ENCODE data around the gene FAM193B.
A peak's percentile ranks its signal among the peaks of the same experiment; 100 is the strongest.
"Not testable (repeated sequence)": the region's sequence is repeated elsewhere in the genome, so short reads cannot be mapped to it uniquely, and the experiment has no call there.

The FAM193B gene

DNA sequence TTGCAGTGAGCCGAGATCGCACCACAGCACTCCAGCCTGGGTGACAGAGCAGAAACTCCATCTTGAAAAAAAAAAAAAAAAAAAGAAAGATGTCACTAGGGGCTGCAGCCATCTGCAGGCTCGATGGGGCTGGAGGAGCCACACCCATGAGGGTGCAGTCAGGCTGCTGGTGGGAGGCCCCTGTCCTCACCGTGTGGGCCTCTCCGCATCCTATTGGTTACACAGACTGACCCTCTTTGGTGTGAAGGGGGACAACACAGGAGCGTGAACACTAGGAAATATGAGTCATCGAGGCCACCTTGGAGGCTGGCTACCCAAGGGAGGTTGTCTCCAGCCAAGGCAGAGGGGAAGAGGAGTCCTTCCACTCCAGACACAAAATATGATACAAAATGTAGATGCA lies 14.0 kb upstream of the FAM193B start:
- H3K36me3 ChIP-seq (ENCODE audit: control insufficient read depth, insufficient read depth, low read length), result no peaks in the 10 kb centered on the region
- H3K9me3 ChIP-seq (ENCODE audit: control insufficient read depth, low read length), result no peaks in the 10 kb centered on the region
- H3K4me3 ChIP-seq (ENCODE audit: low read length), result no peak overlapping the region
- no peak overlapping the region for H3K9ac ChIP-seq (ENCODE audit: low read length)
- H3K27me3 ChIP-seq (ENCODE audit: control insufficient read depth, insufficient read depth, low read length), result no peaks in the 10 kb centered on the region
- H3K4me1 ChIP-seq (ENCODE audit: control insufficient read depth, insufficient read depth, low read length), result no peaks in the 10 kb centered on the region

DNA sequence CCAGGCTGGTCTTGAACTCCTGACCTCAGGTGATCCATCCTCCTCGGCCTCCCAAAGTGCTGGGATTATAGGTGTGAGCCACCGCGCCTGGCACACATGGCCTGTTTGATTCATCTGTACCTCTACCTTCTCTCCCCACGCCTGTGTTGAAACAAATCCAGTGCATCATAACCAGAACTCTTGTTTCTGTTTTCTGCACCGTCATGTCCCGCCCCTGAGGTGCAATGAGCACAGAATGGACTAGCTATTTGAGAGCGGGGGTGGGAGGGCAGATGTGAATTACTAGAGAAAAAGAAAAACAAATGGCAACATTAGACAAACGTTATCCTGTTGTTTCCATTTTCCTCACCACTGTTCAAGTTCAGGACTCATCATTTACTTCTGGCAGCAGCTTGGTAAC lies 10.7 kb upstream of the FAM193B start:
- Histone ChIP-seq H3K9ac (ENCODE audit: low read length) (no peak overlapping the region), H3K27me3 (ENCODE audit: control insufficient read depth, insufficient read depth, low read length) (no peaks in the 10 kb centered on the region), H3K4me3 (ENCODE audit: low read length) (no peak overlapping the region), H3K9me3 (ENCODE audit: control insufficient read depth, low read length) (no peaks in the 10 kb centered on the region), H3K36me3 (ENCODE audit: control insufficient read depth, insufficient read depth, low read length) (no peaks in the 10 kb centered on the region), H3K4me1 (ENCODE audit: control insufficient read depth, insufficient read depth, low read length) (no peaks in the 10 kb centered on the region)

DNA sequence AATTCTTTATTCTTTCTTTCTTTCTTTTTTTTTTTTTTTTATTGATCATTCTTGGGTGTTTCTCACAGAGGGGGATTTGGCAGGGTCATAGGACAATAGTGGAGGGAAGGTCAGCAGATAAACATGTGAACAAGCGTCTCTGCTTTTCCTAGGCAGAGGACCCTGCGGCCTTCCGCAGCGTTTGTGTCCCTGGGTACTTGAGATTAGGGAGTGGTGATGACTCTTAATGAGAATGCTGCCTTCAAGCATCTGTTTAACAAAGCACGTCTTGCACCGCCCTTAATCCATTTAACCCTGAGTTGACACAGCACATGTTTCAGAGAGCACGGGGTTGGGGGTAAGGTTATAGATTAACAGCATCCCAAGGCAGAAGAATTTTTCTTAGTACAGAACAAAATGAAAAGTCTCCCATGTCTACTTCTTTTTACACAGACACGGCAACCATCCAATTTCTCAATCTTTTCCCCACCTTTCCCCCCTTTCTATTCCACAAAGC lies 5.1 kb upstream of the FAM193B start:
- H3K9me3 ChIP-seq (ENCODE audit: control insufficient read depth, low read length); H3K4me1 ChIP-seq (ENCODE audit: control insufficient read depth, insufficient read depth, low read length); H3K27me3 ChIP-seq (ENCODE audit: control insufficient read depth, insufficient read depth, low read length); H3K36me3 ChIP-seq (ENCODE audit: control insufficient read depth, insufficient read depth, low read length); H3K9ac ChIP-seq (ENCODE audit: low read length); H3K4me3 ChIP-seq (ENCODE audit: low read length): not testable (repeated sequence)

DNA sequence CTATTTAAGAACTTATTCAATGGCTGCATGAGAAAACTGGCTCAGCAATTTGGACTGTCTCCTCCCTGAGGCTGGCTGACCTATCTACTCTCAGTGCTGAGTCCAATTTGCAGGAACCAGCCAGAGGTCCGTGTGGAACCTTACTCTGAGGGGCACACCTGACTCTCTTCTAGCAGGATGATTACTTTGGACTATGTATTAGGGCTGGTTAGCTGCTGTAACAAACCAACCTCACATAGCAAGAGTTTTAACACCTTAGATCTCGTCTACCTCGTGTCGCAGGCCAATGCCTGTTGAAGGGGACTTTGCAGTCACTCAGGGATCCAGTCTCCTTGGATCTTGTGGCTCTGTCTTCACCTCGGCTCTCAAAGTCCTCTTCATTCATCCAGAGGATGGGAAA lies 3.4 kb upstream of the FAM193B start:
- Histone ChIP-seq H3K36me3 (ENCODE audit: control insufficient read depth, insufficient read depth, low read length) (no peaks in the 10 kb centered on the region), H3K27me3 (ENCODE audit: control insufficient read depth, insufficient read depth, low read length) (no peaks in the 10 kb centered on the region), H3K4me1 (ENCODE audit: control insufficient read depth, insufficient read depth, low read length) (peaks cover 13% of the 10 kb centered on the region), H3K9ac (ENCODE audit: low read length) (no peak overlapping the region), H3K9me3 (ENCODE audit: control insufficient read depth, low read length) (no peaks in the 10 kb centered on the region), H3K4me3 (ENCODE audit: low read length) (no peak overlapping the region)

DNA sequence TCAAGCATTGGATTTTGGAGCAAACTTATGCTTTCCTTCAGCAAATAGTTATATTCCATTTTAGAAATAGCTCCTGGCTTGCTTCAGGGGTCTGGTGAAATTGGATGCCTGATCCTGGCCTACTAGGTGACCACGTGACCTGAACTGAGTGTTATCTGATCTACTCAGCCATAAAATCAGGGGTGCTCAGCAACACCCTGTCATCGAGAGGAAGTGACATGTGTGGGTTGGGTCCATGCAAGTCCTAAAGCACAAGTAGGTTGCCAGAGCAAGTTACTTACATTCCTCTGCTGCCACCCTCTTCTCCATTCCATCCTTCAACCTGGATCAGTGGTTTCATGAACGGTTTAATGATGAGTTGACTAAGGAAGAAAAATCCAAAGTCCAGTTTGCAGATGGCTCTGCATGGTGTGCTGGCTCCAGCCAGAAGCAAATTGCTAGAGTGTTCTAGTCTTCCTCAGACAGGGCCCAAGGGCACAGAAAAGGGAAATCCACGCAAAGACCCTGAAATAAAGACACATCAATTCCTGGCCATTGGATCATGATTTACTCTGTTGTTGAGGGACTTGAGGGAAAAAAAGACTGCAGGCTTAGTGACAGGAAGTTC lies 2.8 kb upstream of the FAM193B start:
- H3K4me1 ChIP-seq (ENCODE audit: control insufficient read depth, insufficient read depth, low read length), result peaks cover 18% of the 10 kb centered on the region
- no peaks in the 10 kb centered on the region for H3K9me3 ChIP-seq (ENCODE audit: control insufficient read depth, low read length)
- H3K36me3 ChIP-seq (ENCODE audit: control insufficient read depth, insufficient read depth, low read length), result no peaks in the 10 kb centered on the region
- no peak overlapping the region for H3K9ac ChIP-seq (ENCODE audit: low read length)
- no peaks in the 10 kb centered on the region for H3K27me3 ChIP-seq (ENCODE audit: control insufficient read depth, insufficient read depth, low read length)
- H3K4me3 ChIP-seq (ENCODE audit: low read length), result no peak overlapping the region

DNA sequence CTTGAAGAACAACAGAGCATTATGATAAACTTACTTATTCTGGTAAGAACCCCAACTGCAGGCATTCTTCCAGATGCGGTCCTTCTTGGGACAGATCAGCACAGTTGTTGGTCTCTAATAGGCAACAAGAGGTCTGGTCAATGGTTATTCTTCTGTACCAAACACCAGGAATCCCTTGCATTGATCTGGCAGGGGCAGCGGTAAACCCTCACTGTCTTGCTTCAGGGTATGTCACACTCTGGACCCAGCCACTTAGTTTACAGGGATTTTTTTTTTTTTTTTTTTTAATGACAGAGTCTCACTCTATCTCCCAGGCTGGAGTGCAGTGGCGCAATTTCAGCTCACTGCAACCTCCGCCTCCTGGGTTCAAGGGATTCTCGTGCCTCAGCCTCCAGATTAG lies 1.3 kb upstream of the FAM193B start:
- Histone ChIP-seq H3K4me3 (ENCODE audit: low read length) (no peak overlapping the region), H3K36me3 (ENCODE audit: control insufficient read depth, insufficient read depth, low read length) (no peaks in the 10 kb centered on the region), H3K9ac (ENCODE audit: low read length) (no peak overlapping the region), H3K9me3 (ENCODE audit: control insufficient read depth, low read length) (no peaks in the 10 kb centered on the region), H3K27me3 (ENCODE audit: control insufficient read depth, insufficient read depth, low read length) (no peaks in the 10 kb centered on the region), H3K4me1 (ENCODE audit: control insufficient read depth, insufficient read depth, low read length) (peaks cover 18% of the 10 kb centered on the region)

DNA sequence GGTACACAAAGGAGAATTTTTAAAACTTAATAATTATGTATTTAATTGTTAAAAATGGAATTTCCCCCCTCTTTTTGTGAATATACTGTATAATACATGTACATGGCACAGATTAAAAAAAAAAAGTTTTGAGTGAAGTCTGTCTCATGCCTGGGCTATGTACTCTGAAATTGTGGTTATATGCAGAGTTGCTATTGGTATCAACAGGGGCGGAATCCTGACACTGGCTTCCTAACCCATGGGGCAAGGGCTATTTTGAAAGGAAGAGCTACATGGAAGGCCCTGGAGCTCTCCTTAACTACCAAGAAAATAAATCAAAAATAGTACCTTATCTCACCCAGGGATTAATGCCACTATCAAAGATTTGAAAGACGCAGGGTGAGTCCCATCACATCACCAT lies 865 bp upstream of the FAM193B start:
- no peak overlapping the region for H3K4me3 ChIP-seq (ENCODE audit: low read length)
- H3K9me3 ChIP-seq (ENCODE audit: control insufficient read depth, low read length), result no peaks in the 10 kb centered on the region
- no peaks in the 10 kb centered on the region for H3K27me3 ChIP-seq (ENCODE audit: control insufficient read depth, insufficient read depth, low read length)
- peaks cover 18% of the 10 kb centered on the region for H3K4me1 ChIP-seq (ENCODE audit: control insufficient read depth, insufficient read depth, low read length)
- no peak overlapping the region for H3K9ac ChIP-seq (ENCODE audit: low read length)
- no peaks in the 10 kb centered on the region for H3K36me3 ChIP-seq (ENCODE audit: control insufficient read depth, insufficient read depth, low read length)

DNA sequence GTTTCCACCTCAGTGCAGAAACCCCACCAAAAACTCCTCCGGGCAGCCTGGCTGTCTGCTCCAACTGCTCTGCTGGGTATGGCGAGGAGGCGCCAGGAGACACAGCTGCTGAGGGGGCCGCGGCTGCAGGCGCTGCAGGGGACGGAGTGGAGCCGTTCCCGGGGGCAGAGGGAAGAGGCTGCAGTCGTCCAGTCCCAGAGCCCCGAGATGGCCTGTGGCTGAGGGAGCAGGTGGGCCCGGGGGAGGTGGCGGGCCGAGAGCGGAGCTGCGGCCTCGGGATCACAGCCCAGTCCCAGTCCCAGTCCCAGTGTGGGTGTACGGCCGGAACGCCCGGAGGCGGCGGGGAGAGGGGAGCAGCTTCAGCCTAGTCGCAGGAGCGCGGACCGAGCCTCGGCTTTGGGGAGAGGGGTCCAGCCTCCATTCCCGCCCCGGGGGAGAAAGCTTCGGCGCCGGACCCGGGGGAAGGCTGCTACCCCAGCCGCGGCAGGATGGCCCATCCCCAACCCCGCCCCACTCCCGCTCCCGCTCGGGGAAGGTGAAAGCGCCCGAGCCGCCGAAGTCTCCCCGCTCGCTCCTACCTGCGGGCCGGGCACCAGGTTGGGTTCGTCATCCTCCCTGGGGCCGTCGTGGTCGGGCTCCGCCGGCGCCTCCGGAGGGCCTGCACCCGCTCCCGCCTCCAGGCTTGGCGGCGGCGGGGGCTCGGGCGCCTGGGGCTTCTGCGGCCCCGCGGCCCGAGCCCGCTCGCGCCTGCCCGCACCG lies 513 bp downstream of the FAM193B start:
- Histone ChIP-seq H3K27me3 (ENCODE audit: control insufficient read depth, insufficient read depth, low read length) (no peaks in the 10 kb centered on the region), H3K9ac (ENCODE audit: low read length) (peak overlapping the region; percentile 51), H3K4me3 (ENCODE audit: low read length) (peak overlapping the region; percentile 51), H3K9me3 (ENCODE audit: control insufficient read depth, low read length) (no peaks in the 10 kb centered on the region), H3K4me1 (ENCODE audit: control insufficient read depth, insufficient read depth, low read length) (peaks cover 18% of the 10 kb centered on the region), H3K36me3 (ENCODE audit: control insufficient read depth, insufficient read depth, low read length) (no peaks in the 10 kb centered on the region)

DNA sequence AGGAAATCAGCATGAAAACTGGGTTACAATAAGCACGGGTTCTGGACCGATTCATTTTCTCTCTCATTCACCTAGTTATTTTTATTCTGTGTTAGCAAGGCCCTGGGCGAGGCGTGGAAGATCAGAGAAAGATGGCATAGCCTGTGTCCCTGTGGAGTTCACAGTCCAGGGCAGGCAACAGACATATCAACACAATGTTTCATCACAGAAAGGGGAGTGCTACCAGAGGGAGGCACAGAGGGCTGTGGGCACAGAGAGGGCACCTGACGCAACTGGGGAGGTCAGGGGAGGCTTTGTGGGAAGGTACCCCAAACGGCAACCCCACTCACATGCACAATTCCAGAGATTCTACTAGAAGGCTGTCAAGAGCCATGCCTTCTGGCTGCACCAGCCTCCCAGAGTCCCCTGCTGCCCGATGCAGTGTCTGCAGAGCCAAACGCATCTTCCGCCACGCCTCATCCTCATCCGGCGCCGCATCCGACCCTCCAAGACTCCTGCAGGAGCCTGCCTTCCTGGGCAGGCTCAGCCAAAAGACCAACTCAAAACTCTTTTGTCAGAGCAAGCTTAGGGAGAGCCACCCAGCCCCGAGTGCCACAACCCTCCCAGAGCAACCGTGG lies 1.4 kb downstream of the FAM193B start:
- H3K36me3 ChIP-seq (ENCODE audit: control insufficient read depth, insufficient read depth, low read length), result no peaks in the 10 kb centered on the region
- no peaks in the 10 kb centered on the region for H3K9me3 ChIP-seq (ENCODE audit: control insufficient read depth, low read length)
- H3K4me3 ChIP-seq (ENCODE audit: low read length), result peak overlapping the region; percentile 51
- no peaks in the 10 kb centered on the region for H3K27me3 ChIP-seq (ENCODE audit: control insufficient read depth, insufficient read depth, low read length)
- peaks cover 18% of the 10 kb centered on the region for H3K4me1 ChIP-seq (ENCODE audit: control insufficient read depth, insufficient read depth, low read length)
- peak overlapping the region; percentile 51 for H3K9ac ChIP-seq (ENCODE audit: low read length)

DNA sequence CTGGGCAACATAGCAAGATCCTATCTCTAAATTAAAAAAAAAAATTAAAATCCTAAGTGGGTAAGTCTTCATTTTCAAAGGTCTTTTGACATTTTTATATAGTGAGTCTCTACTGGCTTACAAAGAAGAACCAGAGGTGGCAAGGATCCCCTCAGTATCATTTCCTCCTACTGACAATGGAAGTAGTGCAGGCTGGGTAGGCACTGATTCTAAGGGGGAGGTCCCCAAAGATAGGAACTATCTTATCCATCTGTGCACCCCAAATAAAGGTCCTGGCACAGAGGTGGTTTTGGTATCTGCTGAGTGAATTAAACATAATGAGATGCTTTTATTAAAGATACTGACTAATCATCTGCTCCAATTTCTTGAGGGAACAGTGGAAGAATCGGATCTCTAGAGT lies 4.2 kb downstream of the FAM193B start:
- Histone ChIP-seq H3K4me1 (ENCODE audit: control insufficient read depth, insufficient read depth, low read length) (peaks cover 18% of the 10 kb centered on the region), H3K9me3 (ENCODE audit: control insufficient read depth, low read length) (no peaks in the 10 kb centered on the region), H3K9ac (ENCODE audit: low read length) (no peak overlapping the region), H3K4me3 (ENCODE audit: low read length) (no peak overlapping the region), H3K27me3 (ENCODE audit: control insufficient read depth, insufficient read depth, low read length) (no peaks in the 10 kb centered on the region), H3K36me3 (ENCODE audit: control insufficient read depth, insufficient read depth, low read length) (no peaks in the 10 kb centered on the region)

DNA sequence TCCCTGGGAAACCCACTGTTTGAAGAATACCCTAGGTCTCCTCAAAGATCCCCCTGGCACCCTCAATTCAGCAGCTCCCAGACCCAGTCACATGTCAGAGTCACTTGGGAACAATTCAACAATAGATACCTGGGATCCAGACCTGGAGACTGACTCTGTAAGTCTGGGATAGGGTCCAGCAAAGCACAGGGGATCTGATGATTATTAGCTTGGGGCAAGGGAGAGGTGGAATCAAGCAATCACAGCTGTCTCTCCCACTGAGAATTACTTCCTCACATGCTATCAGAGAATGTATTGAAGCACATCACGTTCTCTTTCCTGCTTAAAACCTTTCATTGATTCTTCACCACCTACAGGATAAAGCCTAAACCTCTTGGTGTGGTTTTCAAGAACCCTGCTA lies 5.9 kb downstream of the FAM193B start:
- no peaks in the 10 kb centered on the region for H3K36me3 ChIP-seq (ENCODE audit: control insufficient read depth, insufficient read depth, low read length)
- no peak overlapping the region for H3K9ac ChIP-seq (ENCODE audit: low read length)
- H3K4me3 ChIP-seq (ENCODE audit: low read length), result no peak overlapping the region
- H3K4me1 ChIP-seq (ENCODE audit: control insufficient read depth, insufficient read depth, low read length), result peaks cover 12% of the 10 kb centered on the region
- H3K9me3 ChIP-seq (ENCODE audit: control insufficient read depth, low read length), result no peaks in the 10 kb centered on the region
- no peaks in the 10 kb centered on the region for H3K27me3 ChIP-seq (ENCODE audit: control insufficient read depth, insufficient read depth, low read length)

DNA sequence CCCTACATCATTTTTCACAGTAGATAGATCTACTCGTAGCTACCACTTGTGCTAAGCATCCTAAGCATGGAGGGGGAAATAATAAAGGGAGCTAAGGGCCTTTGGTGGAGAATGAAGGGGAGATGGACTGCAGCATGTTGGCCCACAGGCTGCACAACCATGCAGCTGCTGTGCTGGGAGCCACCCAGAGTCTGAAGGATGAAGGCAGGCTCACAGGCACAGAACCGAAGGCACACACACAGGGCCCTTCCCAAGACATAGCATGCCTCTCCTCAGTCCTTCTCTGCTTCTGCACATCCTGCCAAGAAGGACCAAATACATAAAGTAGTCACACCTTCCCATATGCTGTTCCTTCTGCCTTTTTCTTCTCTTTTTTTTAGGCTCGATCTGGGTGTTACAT lies 6.6 kb downstream of the FAM193B start:
- Histone ChIP-seq H3K27me3 (ENCODE audit: control insufficient read depth, insufficient read depth, low read length) (no peaks in the 10 kb centered on the region), H3K4me1 (ENCODE audit: control insufficient read depth, insufficient read depth, low read length) (peaks cover 5% of the 10 kb centered on the region), H3K9me3 (ENCODE audit: control insufficient read depth, low read length) (no peaks in the 10 kb centered on the region), H3K4me3 (ENCODE audit: low read length) (no peak overlapping the region), H3K36me3 (ENCODE audit: control insufficient read depth, insufficient read depth, low read length) (no peaks in the 10 kb centered on the region), H3K9ac (ENCODE audit: low read length) (no peak overlapping the region)
